ENCODE measurements around the gene GCNT4. TPM values are rescaled to one million over a fixed set of nuclear protein-coding genes. Genes with fewer than 3 reads are reported as not detected.
"Not testable (repeated sequence)": the region's sequence is repeated elsewhere in the genome, so short reads cannot be mapped to it uniquely, and the experiment has no call there.

GCNT4 gene
- total RNA-seq (2014; rRNA removed; shearing (Covaris generic); ENCODE audit: low replicate concordance): 0.02 TPM in 1 of 2 replicates, not detected in the other

- Histone ChIP-seq H3K27me3 (no peaks in the 10 kb centered on the region; the same call in 1 of the 2 replicates), H3K9me3 (no peaks in the 10 kb centered on the region), H3K36me3 (no peaks in the 10 kb centered on the region), H3K4me3 (peak within 1 kb of the TSS; percentile 69)
- DNase-seq: peak; percentile 66
These were observed at the start of gene GCNT4 for GRCh38 chr5:75052192-75053053. TSS of gene GCNT4 (minus strand) at chr5:75052558. CDS start at chr5:75030037, 22,521 bp downstream.

GRCh38 chr5:75095956-75096355 lies 43.6 kb upstream of the GCNT4 start:
- H3K36me3 ChIP-seq, DNase-seq, H3K27me3 ChIP-seq, H3K9me3 ChIP-seq, H3K4me3 ChIP-seq: not testable (repeated sequence)

DNA sequence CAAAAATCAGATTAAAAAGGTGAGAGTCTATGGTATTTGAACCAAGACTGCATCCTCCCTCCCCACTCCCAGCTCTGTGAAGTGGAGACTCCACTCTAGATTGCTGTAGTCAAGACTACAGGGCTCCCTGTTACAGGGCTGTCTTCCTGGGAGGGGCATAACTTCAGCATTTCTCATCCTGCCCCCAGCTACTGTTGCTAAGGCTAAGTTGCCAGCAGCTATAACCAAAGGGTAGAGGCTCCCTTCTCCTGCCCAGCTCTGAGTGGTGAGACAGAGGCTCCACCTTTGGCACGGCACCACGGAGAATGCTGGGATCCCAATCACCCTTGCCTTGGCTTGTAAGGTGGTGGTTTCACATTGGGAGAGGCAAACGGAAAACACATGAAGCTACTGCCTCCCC lies 39.2 kb upstream of the GCNT4 start:
- no peaks in the 10 kb centered on the region for H3K9me3 ChIP-seq
- H3K4me3 ChIP-seq: no peak overlapping the region
- H3K36me3 ChIP-seq: no peaks in the 10 kb centered on the region
- no peaks in the 10 kb centered on the region for H3K27me3 ChIP-seq
- DNase-seq: peak; percentile 16

DNA sequence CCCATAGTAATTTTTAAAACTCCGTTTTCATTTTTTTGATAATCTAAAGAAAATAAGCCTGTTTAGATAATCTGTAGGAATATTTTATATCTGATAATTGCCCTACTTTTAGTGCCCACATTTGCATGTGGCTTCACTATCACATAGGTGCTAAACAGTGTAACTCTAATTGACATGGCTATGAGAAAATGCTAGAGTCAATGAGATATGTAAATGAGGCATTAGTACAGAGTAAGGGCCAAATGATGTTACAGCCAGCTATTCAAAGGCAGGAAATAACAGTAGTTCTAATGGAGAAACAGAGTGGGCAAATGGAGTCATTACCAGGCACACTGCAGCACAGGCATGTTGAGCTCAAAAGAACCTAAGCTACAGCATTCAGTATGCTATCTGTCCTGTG lies 37.3 kb upstream of the GCNT4 start:
- no peak overlapping the region for H3K4me3 ChIP-seq
- no peak for DNase-seq

GRCh38 chr5:75089137-75089536 lies 36.8 kb upstream of the GCNT4 start:
- DNase-seq: no peak
- no peaks in the 10 kb centered on the region for H3K27me3 ChIP-seq
- H3K9me3 ChIP-seq: no peaks in the 10 kb centered on the region
- no peak overlapping the region for H3K4me3 ChIP-seq
- H3K36me3 ChIP-seq: no peaks in the 10 kb centered on the region

More for the DNA sequence above, 37.3 kb upstream of the GCNT4 start:
- Histone ChIP-seq H3K9me3 (no peaks in the 10 kb centered on the region), H3K36me3 (no peaks in the 10 kb centered on the region), H3K27me3 (no peaks in the 10 kb centered on the region)

GRCh38 chr5:75088648-75089047 lies 36.3 kb upstream of the GCNT4 start:
- no peak for DNase-seq
- H3K27me3 ChIP-seq: no peaks in the 10 kb centered on the region
- no peaks in the 10 kb centered on the region for H3K9me3 ChIP-seq
- no peak overlapping the region for H3K4me3 ChIP-seq
- no peaks in the 10 kb centered on the region for H3K36me3 ChIP-seq

GRCh38 chr5:75081510-75081909 lies 29.2 kb upstream of the GCNT4 start:
- no peaks in the 10 kb centered on the region; the same call in 1 of the 2 replicates for H3K27me3 ChIP-seq

DNA sequence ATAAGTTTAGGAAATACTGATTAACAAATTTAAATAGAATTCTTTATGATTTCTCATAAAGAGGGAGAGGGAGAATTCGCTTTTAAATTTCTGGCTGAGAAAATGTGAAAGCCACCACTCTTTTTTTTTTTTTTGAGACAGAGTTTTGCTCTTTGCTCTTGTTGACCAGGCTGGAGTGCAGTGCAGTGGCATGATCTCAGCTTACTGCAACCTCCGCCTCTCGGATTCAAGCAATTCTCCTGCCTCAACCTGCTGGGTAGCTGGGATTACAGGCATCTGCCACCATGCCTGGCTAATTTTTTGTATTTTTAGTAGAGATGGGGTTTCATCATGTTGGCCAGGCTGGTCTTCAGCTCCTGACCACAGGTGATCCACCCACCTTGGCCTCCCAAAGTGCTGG lies 27.0 kb upstream of the GCNT4 start:
- H3K27me3 ChIP-seq, H3K9me3 ChIP-seq, H3K4me3 ChIP-seq, DNase-seq, H3K36me3 ChIP-seq: not testable (repeated sequence)

More at GRCh38 chr5:75081510-75081909, 29.2 kb upstream of the GCNT4 start:
- H3K36me3 ChIP-seq: no peaks in the 10 kb centered on the region
- DNase-seq: no peak
- no peaks in the 10 kb centered on the region for H3K9me3 ChIP-seq
- H3K4me3 ChIP-seq: no peak overlapping the region

DNA sequence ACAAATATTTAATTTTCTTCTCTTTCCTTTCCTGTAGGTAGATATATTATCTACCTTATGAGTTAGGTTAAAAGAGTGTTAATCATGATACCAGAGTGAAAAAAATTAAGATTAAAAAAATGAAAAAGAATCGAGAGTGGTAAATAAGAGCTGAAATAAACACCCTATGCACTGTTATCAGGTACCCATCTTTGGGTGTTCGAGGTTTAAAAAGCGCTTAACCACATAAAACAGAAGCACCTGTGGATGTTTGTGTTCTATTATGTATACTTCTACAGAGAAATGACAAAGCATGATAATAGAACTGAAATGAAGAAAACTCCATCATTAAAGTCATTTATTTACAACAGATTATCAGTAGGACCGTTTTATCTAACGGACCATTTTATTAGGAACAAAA lies 25.7 kb upstream of the GCNT4 start:
- Histone ChIP-seq H3K9me3 (no peaks in the 10 kb centered on the region), H3K27me3 (no peaks in the 10 kb centered on the region; the same call in 1 of the 2 replicates), H3K36me3 (no peaks in the 10 kb centered on the region), H3K4me3 (no peak overlapping the region)
- DNase-seq: no peak

- no peaks in the 10 kb centered on the region for H3K36me3 ChIP-seq
- H3K9me3 ChIP-seq: no peaks in the 10 kb centered on the region
- DNase-seq: no peak
- no peaks in the 10 kb centered on the region for H3K27me3 ChIP-seq
- no peak overlapping the region for H3K4me3 ChIP-seq
These were observed 19.7 kb upstream of the GCNT4 start for GRCh38 chr5:75072061-75072460.

- no peaks in the 10 kb centered on the region for H3K9me3 ChIP-seq
These were observed 18.7 kb upstream of the GCNT4 start for GRCh38 chr5:75071100-75071499.

DNA sequence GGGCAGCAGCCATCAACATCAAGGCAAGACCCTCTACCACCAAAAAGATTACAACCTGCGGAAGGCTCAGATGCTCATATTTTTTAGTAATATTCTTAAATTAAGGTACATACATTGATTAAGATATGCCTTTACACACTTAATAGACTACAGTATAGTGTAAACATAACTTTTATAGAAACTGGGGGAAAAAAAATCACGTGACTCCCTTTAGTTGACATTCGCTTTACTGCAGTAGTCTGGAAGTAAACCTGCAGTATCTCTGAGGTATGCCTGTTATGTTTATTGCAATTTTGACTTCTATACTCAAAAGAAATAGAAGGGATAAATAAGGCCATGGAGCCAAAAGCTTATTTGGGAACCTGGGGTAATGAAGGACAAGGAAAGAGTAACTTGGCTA lies 15.1 kb upstream of the GCNT4 start:
- Histone ChIP-seq H3K36me3 (no peaks in the 10 kb centered on the region), H3K27me3 (no peaks in the 10 kb centered on the region; the same call in 1 of the 2 replicates), H3K4me3 (no peak overlapping the region), H3K9me3 (no peaks in the 10 kb centered on the region)
- DNase-seq: no peak

More at GRCh38 chr5:75071100-75071499, 18.7 kb upstream of the GCNT4 start:
- no peaks in the 10 kb centered on the region; the same call in 1 of the 2 replicates for H3K27me3 ChIP-seq
- no peak for DNase-seq
- H3K4me3 ChIP-seq: no peak overlapping the region
- no peaks in the 10 kb centered on the region for H3K36me3 ChIP-seq

- H3K36me3 ChIP-seq: no peaks in the 10 kb centered on the region
- DNase-seq: no peak
- H3K4me3 ChIP-seq: no peak overlapping the region
- no peaks in the 10 kb centered on the region for H3K9me3 ChIP-seq
- no peaks in the 10 kb centered on the region; the same call in 1 of the 2 replicates for H3K27me3 ChIP-seq
These were observed 10.7 kb upstream of the GCNT4 start for GRCh38 chr5:75062925-75063531.

- DNase-seq: no peak
- Histone ChIP-seq H3K4me3 (no peak overlapping the region), H3K27me3 (no peaks in the 10 kb centered on the region), H3K36me3 (no peaks in the 10 kb centered on the region), H3K9me3 (no peaks in the 10 kb centered on the region)
These were observed 7.7 kb upstream of the GCNT4 start for GRCh38 chr5:75059912-75060545.

DNA sequence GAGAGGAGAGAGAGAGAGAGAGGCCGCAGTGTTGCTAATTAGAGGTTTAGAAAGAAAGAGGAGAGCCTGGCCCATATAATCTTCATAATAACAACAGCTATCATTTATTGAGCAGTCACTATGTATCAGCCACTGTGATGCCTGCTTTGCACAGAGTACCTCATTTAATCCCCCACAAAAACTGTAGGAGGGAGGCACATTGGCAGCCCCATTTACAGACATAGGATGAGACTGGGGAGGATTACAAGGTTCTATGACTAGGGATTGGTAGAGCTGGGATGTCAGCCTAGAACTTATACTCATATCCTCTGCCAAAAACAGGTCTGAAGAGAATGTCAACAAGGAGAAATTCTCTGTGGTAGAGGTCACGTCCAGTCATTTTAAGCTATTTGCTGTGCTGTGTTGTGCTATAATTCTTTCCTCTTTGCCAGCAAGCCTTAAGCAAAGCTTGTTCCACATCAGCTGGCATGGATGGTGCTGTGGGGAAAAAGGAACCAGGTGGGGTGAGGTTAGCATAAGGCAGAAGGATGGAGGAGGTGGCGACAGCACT lies 6.7 kb upstream of the GCNT4 start:
- no peak for DNase-seq
- no peaks in the 10 kb centered on the region for H3K9me3 ChIP-seq
- no peaks in the 10 kb centered on the region; the same call in 1 of the 2 replicates for H3K27me3 ChIP-seq

DNA sequence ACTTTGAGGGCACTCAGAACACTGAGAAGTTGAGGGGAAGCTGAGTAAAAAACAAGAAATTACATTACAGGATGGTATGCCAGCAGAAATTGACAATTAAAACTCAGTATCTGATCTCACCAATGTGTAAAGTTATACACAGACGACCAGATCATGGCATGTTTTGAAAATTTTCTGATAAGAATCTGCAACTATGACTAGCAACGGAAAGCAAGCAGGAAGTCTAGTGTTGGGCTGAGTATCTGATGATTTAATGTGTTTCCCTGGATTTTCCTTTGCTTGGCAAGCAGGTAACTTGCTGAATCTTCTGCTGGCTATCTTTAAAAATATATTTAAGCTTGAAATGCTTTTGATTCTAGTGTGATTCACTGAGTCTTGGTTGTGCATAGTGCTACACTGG lies 5.2 kb upstream of the GCNT4 start:
- H3K9me3 ChIP-seq: no peaks in the 10 kb centered on the region
- H3K27me3 ChIP-seq: no peaks in the 10 kb centered on the region; the same call in 1 of the 2 replicates
- H3K4me3 ChIP-seq: no peak overlapping the region
- H3K36me3 ChIP-seq: no peaks in the 10 kb centered on the region
- no peak for DNase-seq

More for the DNA sequence above, 6.7 kb upstream of the GCNT4 start:
- Histone ChIP-seq H3K4me3 (no peak overlapping the region), H3K36me3 (no peaks in the 10 kb centered on the region)

GRCh38 chr5:75055727-75056144 lies 3.4 kb upstream of the GCNT4 start:
- Histone ChIP-seq H3K9me3 (no peaks in the 10 kb centered on the region), H3K4me3 (no peak overlapping the region)
- DNase-seq: no peak

More at GRCh38 chr5:75055727-75056144, 3.4 kb upstream of the GCNT4 start:
- Histone ChIP-seq H3K27me3 (no peaks in the 10 kb centered on the region; the same call in 1 of the 2 replicates), H3K36me3 (no peaks in the 10 kb centered on the region)

Data from MG63 (cell line).